Stimulated activated CD8-positive, alpha-beta memory T cell treated with anti-CD3 and anti-CD28 coated beads, Interleukin-12 subunit alpha, Interleukin-12 subunit beta, amount 100 ng/mL, for 4 hours (primary cell): ENCODE results near the gene DNASE1L3.

ENCODE experiments used
- DNase-seq: peaks from one replicate; pipeline ENCODE4 v3.0.0-alpha.2; 2020; ENCODE audit warnings: low read depth

Gene DNASE1L3

DNA sequence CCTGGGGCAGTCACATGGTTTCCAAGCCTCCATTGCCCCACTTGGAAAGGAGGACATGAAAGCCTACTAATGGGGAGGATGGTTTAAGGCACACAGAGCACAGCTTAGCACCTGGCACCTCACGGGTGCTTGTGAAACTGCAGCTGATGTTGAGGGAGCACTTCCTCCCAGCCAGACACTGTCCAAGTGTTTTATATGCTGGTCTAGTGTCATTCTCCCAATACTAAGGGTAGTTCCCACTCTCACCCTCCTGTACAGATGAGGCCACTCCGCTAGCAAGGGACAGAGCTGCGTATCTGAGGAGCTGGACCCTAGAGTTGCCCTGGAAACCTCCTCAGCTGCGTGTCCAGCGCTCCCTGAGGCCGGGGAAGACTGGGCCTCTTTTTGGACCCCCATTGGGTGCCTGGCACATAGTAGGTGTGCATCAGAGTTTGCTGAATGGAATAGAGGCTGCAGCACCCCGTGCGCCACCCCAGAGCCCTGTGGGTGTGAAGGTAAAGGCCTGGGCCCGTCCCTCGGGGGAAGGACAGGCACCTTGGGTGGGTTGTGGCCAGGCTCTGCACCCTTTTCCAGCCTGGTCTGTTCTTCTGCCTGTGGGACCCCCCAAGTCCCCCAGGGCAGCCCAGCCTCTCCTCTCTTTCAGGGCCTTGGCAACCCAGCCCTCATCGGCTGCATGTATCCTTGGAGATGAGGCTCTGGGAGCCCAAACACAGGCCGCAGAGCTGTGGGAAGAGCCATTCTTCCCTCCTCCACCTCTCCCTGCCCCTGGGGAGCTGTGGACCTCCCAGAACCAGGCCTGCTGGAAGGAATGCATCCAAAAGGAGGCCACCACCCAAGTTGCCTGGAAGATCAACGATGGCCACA is 31.3 kb downstream of the DNASE1L3 start:
- no peak for DNase-seq

DNA sequence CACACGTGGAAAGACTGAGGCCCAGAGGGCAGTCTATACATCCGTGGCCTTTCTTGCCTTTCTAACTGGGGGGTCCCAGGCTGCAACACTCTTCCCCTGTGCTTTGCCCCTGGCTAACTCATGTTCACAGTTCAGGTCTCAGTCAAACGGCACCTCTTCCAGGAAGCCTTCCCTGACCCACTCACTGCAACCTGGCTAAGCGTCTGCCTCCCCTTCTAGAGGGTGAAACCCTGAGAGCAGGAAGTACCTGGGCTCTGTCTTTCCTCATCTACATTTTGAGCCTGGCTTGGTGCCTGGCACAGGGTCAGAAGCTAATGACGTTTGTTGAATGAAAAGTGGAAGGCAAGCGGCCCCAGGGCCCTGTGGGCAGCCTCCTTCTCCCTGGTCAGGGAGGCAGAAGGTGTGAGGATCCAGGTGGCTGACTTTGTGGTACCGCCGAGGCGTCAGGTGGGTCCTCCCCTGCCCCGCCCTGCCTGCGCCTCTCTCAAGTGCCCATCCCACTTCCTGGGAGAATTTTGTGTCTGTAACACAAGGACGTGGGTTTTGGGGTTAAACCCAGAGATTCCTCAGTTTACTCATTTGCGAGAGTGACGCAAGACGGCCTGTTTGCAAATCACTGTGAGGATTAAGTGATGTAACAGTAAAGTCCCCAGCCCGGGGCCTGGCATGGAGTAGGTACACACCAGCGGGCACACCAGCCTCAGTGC is 32.1 kb downstream of the DNASE1L3 start:
- no peak for DNase-seq

DNA sequence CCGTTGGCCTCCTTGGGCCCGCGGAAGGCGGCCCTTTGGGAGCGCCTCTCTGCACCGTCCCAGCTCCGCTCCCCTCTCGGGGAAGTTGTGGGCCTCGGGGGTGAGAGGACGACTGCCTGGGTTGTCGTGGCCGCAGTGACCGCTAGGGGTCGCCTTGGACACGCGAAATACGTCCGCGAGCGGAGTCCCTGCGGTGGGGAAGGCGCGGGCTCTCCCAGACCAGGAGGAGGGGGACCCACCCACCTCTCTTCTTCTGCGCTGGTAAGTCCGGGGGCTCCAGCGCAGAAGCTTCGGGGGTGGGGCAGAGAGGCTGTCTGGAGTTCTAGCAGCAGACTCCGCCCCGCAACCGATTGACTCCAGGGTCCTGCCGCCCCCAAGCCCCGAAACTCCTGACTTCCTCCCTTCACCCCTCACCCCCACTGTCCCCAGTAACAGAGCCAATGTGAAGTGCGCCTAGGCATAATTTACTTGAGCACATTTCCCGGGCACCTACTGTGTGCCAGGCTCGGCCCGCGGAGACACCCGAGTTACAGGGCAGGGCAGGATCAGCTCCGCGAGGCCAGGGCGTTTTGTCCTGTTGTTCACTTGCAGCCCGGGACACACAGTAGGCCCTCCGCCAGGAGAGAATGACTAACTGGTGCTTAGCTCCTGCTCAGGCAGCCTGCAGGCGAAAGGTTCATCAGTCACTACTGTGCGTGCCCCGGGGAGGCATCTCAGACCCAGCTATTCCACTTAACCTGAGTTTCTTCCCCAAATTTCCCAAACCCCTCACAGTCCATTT is 32.8 kb downstream of the DNASE1L3 start:
- DNase-seq = peak; percentile 76

DNA sequence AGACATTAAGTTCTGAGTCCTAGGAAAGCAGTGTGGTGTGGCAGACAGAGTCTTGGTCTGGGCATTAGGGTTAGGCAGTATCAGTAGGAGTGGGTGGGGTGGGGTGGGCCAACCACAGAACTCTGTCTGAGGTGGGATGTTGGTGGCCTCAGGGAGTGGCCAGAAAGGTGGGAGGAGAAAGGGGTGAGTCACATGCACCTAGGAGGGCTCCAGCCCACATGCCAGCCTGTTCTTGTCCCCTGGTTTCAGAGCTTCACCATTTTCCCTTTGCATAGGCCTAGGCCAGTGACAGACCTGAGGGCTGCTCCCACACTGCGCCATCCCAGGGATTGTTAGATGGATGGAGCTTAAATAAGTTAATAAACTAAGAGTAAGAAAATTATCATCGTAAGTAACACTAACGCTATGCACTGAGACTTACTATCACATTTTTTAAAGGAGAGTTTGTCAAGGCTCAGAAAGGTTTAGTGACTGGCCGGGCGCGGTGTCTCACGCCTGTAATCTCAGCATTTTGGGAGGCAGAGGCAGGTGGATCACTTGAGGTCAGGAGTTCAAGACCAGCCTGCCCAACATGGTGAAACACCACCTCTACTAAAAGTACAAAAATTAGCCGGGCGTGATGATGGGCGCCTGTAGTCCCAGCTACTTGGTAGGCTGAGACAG is 33.8 kb downstream of the DNASE1L3 start:
- DNase-seq = no peak

DNA sequence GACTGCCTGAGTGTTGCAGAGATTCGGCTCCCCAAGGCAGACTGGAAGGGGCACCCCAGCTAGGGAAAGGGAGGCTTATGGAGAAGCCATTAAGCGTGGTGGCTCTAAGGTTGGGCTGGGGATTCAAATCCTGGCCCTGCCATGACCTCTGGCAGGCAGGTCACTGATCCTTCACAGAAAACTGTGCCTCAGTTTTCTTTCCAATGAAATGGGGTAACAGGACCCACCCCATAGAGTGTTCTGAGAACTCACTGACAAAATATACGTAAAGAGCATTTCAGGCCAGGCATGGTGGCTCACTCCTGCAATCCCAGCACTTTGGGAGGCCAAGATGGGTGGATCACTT is 34.6 kb downstream of the DNASE1L3 start:
- no peak for DNase-seq

DNA sequence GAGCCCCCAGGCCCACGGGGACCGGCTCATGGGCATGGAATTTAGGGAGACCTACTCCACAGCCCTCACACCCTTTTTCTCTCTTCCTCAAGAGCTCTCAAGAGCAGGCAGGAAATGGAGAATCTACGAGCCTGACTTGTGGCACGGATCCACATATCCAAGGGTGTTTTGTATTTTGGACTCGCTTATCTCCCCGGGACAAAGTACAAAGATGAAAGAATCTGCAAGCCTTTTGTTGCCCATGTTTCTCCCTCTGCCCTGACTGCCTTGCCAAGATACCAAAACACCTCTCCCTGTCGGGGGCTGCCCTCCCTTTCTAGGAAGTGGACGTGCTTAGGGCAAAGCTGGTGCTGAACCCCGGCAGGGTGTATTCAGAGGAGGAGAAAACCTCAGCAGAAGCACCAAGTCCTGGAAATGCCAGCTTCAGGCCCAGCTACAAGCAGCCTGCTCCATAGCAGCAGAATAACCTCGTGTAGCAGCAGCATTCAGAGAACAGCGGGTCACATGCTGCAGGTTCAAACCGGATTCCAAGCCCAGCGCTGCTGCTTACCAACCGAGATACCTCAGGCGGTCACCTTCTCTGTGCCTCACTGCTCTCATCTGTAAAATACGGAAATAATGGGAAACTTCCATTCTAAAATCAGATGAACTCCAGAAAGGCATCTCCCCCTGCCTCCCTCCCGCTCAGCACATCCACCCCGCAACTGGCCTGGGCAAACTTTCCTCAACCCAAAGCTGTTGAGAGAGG is 35.2 kb downstream of the DNASE1L3 start:
- no peak for DNase-seq

DNA sequence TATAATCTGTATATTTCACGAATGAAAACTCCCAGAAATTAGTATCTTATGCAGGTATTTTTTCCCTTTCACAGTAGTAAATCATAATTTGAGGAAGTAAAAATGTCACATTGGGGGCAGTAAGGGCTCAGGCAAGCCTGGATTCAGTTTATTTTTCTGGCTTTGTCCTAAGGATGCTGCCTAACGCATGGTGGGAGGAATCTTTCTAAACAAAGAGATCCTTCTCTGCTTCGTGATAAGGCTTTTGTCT is 35.7 kb downstream of the DNASE1L3 start:
- DNase-seq = no peak

DNA sequence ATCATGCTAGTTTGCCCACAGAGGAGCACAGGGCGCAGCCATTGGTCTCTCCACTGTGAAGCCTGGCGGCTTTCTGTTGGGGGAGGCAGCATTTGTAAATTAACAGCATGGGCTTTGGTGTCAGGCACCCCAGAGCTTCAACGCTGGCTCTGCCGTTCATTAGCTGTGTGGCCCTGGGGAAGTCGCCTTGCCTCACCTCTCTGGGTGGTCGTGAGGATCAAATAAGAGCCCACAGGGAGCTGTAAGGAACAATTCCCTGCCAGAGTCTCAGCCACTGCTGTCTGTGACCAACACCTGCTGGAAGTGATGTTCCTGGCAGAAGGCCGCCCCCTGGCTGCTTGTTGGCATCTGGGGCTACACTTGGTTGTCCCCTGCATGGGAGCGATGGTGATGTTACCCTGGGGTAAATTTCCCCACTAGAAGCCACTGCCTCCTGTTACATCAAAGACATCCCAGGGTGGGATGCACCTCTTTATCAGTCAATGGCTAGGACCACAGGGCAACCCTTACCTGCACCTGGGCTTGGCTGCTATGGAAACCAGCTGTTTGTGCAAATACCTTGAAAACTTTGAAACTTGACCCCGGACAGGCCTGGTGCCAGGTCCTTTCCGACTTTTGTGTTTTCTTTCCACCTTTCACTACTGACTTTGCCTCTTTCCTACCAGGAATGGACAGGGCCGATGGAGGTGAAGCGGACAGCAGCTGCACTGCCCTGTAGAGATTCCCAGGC is 36.9 kb downstream of the DNASE1L3 start:
- no peak for DNase-seq

DNA sequence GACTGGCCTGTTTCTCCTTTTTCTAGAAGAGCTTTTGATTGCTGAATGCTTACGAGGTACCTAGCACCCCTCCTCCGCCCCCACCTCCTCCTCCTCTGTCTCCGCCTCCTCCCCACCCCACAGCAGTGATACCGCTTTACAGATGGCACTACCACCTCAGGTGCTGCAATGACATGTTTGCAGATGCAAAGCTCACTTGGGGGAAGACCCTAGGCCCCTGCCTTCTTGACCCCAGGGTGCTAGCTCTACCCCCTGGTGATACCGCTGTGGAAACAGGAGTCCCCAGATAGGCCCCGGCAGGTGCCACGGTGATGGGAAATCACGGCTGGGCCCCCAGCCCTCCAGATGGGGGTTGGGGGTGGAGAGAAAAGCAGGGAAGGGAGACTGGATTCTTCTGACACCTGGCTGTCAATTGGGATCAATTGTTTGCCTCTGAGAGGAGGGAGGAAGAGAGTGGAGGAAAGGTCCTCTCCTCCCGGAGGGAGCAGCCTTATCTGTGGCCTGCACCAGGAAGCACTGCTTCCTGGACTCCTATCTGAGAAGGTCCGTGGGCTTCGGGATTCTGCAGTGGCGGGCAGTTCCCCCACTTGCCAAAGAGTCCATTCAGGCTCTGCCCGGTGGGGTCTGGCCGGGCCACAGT is 37.6 kb downstream of the DNASE1L3 start:
- no peak for DNase-seq

DNA sequence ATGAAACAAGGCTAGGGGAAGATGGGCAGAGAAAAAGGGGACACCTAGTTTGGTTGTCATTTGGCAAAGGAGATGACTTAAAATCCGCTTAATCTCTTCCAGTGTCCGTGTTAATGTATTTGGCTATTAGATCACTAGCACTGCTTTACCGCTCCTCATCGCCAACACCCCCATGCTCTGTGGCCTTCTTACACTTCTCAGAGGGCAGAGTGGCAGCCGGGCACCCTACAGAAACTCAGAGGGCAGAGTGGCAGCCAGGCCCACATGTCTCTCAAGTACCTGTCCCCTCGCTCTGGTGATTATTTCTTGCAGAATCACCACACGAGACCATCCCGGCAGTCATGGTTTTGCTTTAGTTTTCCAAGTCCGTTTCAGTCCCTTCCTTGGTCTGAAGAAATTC is 39.6 kb downstream of the DNASE1L3 start:
- no peak for DNase-seq

DNA sequence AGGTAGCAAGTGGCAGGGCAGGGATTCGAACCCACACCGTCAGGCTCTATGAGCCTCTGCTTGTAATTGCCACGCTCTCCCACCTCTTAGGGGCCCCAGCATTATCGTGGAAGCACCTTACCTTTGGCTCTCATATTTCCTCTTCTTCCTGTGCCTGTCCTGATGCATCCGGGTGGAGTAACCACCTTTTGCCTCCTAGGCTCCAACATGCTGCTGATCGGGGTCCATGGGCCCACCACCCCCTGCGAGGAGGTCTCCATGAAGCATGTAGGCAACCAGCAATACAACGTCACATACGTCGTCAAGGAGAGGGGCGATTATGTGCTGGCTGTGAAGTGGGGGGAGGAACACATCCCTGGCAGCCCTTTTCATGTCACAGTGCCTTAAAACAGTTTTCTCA is 40.4 kb downstream of the DNASE1L3 start:
- DNase-seq = no peak

DNA sequence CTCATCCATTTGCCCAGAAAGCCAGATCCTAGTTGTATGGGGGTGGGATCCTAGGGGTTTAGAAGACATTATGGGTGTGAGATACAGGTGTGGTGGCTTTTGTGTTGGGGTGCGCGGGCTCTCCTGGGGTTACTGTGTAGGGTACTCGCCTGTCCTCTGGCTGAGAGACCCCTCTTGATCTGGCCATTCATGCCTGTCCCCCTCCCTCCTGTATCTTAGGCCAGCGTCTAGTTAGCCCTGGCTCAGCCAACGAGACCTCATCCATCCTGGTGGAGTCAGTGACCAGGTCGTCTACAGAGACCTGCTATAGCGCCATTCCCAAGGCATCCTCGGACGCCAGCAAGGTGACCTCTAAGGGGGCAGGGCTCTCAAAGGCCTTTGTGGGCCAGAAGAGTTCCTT is 41.4 kb downstream of the DNASE1L3 start:
- DNase-seq = no peak

DNA sequence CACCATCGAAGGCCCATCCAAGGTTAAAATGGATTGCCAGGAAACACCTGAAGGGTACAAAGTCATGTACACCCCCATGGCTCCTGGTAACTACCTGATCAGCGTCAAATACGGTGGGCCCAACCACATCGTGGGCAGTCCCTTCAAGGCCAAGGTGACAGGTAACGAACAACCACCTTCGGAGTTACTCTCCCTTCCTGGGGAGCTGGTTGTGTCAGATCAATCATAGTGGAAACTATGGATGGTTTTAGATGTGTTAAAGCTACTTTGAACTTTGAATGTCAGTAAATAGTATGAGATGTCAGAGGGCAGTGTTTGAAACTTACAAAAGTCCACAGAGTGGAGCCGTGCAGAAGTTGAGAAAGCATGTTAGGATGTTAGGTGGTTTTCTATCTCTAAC is 42.3 kb downstream of the DNASE1L3 start:
- DNase-seq = no peak

DNA sequence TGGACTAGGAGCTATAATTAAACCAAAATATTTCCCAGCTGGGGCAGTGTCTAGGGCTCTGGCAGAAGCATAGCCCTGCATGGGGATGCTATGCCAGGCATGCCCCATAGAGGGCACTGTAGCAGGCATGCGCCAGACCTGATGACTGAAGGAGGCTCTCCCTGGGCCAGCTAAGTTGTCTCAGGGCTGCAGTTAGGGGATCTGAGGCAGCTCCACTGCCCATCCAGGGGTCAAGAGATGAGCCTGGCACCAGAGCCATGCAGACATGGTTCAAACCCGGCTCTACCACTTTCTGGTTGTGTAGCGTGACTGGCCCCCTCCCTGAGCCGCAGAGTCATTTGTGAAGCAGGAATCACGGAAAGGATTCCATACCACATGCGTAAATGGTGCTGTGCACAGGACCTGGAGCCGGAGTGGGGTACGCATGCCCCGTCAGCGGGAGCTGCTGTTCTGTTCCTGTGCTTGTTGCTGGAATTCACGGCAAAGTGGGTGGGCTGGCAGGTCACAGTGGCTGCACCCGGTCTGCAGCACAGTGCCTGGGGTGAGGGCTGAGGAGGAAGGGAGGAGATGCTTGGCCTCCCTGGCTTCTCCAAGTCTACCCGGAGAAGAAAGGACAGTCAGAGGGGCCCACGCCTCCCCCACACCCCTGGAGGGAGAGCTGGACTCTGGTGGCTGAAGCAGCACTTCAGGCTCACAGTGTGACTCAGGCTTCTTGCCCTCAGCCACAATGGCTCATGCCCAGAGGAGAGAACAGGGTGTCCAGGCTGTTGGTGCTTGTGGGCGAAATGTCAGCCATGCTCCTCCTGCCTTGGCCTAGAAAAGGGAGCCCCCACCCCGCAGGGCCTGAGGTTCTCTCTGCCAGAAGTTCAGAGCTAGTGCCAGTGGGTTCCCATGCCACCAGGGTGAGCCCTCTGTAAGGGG is 43.1 kb downstream of the DNASE1L3 start:
- DNase-seq = peak; percentile 21

DNA sequence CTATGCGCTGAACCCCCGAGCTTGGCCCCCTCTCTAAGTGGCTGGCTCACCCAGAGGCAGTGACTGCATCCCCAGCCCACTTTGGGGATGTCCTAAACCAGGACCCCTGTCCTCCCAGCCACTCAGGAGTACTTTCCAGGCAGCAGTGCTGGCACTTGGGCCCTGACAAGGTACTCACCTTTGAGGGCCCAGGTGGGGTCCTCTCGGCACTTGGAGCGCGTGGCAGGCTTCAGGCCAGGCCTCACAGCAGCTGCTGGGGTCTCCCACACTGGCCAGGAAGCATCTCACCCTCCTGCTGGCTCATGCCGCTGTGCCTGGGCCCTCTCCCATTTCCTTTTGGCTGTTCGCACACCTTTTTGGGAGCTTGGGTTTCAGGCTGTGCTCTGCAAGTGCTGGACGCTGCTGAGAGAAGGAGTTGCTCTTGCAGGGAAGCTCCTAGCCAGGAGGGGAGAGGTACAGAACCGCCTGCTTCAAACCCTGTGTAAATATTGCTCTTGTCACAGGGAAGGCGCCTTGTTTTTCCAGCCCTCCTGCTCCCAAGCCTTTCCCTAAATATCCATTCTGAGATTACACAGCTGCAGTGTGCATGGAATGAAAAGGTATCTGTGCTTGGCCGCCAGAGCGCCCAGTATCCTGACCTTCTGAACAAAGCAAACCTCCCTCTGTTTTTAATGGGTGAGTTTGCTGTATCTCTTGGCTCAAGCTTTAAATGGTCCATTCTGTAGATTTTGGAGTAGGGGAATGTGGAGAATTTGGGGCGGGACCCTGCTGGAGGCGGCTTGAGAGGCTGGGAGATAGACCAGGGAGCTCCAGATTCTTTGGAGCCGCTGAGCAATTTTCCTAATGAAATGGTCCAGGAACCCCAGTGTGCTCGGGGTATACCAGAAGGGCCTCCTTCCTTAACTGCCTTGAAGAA is 45.6 kb downstream of the DNASE1L3 start:
- DNase-seq = no peak

DNA sequence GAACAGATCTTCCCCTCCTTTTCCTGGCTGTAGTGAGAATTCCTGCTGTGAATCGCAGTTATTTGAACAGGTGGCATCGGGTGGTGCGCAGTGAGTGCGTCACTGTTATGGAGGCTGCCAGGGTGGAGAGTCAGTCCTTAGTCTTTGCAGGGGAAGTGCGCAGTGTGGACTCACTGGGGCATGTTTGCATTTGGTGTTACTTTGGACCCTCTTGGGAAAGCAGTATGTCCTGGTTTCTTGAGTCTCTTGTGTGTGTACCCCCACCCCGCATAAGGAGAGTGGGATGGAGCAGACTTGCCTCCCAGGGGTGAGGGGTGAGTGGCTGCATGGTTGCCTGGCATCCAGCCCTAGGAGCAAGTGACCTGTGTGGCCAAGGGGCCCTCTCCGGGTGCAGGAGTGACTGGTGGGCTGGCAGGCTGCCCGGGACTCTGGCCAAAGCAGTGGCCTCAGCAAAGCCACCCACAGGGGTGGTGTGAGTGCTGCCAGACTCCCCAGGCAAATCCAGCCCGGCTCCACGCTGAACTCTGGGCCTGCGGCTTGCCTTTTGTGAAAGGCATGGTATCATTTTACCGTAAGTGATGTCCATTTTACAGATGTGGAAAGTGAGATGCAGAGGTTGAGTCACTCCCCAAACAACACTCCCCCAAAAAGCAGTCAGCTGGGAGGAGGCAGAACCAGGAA is 46.4 kb downstream of the DNASE1L3 start:
- no peak for DNase-seq

DNA sequence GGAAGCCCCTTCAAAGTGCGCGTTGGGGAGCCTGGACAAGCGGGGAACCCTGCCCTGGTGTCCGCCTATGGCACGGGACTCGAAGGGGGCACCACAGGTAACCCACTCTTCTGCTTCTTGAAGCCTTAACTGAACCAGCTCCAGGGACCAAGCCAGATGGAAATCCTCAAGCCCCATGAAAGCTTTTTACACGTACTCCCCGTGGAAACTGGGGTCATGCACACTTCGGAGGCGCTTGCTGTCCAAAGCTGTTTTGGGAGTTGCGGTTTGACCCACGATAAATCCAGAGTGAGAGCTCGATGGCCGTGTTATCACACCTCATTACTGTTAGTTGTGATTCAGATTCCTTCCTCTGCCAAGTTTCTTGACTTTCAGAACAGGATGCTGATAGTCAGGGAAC is 47.5 kb downstream of the DNASE1L3 start:
- no peak for DNase-seq
